Osteoblast (primary cell): Measurements from ENCODE around the gene KIF13A. TPM values are rescaled to one million over a fixed set of nuclear protein-coding genes. Genes with fewer than 3 reads are reported as not detected.
A peak's percentile ranks its signal among the peaks of the same experiment; 100 is the strongest.

Experiments used
- DNase-seq: peaks from one replicate; pipeline ENCODE4 v3.0.0; 2011; ENCODE audit warnings: low spot score, mixed read lengths; ENCODE audit not compliant: insufficient read length; ENCODE audit errors: missing footprints
- H2AFZ ChIP-seq: 2 replicates; pipeline ENCODE4 v1.6.0; 2011; ENCODE audit warnings: mild to moderate bottlenecking, low read length
- H3K27ac ChIP-seq: 2 replicates; pipeline ENCODE4 v1.5.1; 2011; ENCODE audit warnings: mild to moderate bottlenecking, low read depth, low read length, moderate library complexity
- H3K27me3 ChIP-seq: 2 replicates; pipeline ENCODE4 v1.6.0; 2012; ENCODE audit warnings: mild to moderate bottlenecking, control low read depth, inconsistent platforms, low read length, moderate library complexity; ENCODE audit not compliant: insufficient read depth
- H3K36me3 ChIP-seq: 2 replicates; pipeline ENCODE4 v1.5.1; 2011; ENCODE audit warnings: mild to moderate bottlenecking, low read length, control low read depth, moderate library complexity; ENCODE audit not compliant: insufficient read depth
- H3K4me1 ChIP-seq: 2 replicates; pipeline ENCODE4 v1.5.1; 2011; ENCODE audit warnings: mild to moderate bottlenecking, low read length, control low read depth, moderate library complexity; ENCODE audit not compliant: insufficient read depth
- H3K4me2 ChIP-seq: 2 replicates; pipeline ENCODE4 v1.6.0; 2011; ENCODE audit warnings: mild to moderate bottlenecking, low read length; ENCODE audit not compliant: insufficient read depth
- H3K4me3 ChIP-seq: fragments of 200-600 bp; sonication (generic); 3 replicates; pipeline ENCODE4 v1.5.1; 2012; ENCODE audit warnings: mild to moderate bottlenecking, low read length, inconsistent platforms; ENCODE audit not compliant: insufficient read depth
- H3K79me2 ChIP-seq: 2 replicates; pipeline ENCODE4 v1.6.0; 2012; ENCODE audit warnings: mild to moderate bottlenecking, low read length, control low read depth, inconsistent platforms; ENCODE audit not compliant: insufficient read depth
- H3K9me3 ChIP-seq: 2 replicates; pipeline ENCODE4 v1.5.1; 2011; ENCODE audit warnings: low read depth, low read length, control low read depth
- H4K20me1 ChIP-seq: 2 replicates; pipeline ENCODE4 v1.6.0; 2012; ENCODE audit warnings: mild to moderate bottlenecking, low read length, control low read depth; ENCODE audit not compliant: insufficient read depth
- CTCF ChIP-seq: IDR thresholded peaks from 2 replicates; pipeline ENCODE4 v1.5.1; 2011; ENCODE audit warnings: mild to moderate bottlenecking, low read depth, low read length, moderate library complexity; ENCODE audit errors: extremely low read depth
- total RNA-seq: library from RNA; depleted of rRNA; stranded (reverse); fragments of >200 nt; gene quantifications from 2 replicates; pipeline ENCODE4 v1.2.3, GENCODE V29; 2012

The KIF13A gene
- total RNA-seq, 1 donor, result 61.5 TPM

- Histone ChIP-seq H2AFZ (no peak overlapping the region), H3K27ac (peak overlapping the region; percentile 78), H3K9me3 (no peaks in the 10 kb centered on the region), H3K4me3 (no peak overlapping the region), H4K20me1 (no peaks in the 10 kb centered on the region), H3K79me2 (peaks cover 3% of the 10 kb centered on the region), H3K4me1 (peaks cover 75% of the 10 kb centered on the region), H3K27me3 (no peaks in the 10 kb centered on the region), H3K4me2 (no peak overlapping the region), H3K36me3 (no peaks in the 10 kb centered on the region)
- no peak for DNase-seq
- TF ChIP-seq CTCF, result no peak
Measured at GRCh38 chr6:17866876-17867444, 120.5 kb downstream of the KIF13A start.

- H3K27ac ChIP-seq, result peak overlapping the region; percentile 95
- no peak for TF ChIP-seq CTCF
- no peak overlapping the region for H3K4me3 ChIP-seq
- H2AFZ ChIP-seq, result no peak overlapping the region
- no peaks in the 10 kb centered on the region for H3K27me3 ChIP-seq
- DNase-seq, result peak; percentile 76
- H3K79me2 ChIP-seq, result peaks cover 3% of the 10 kb centered on the region
- H3K36me3 ChIP-seq, result no peaks in the 10 kb centered on the region
- no peaks in the 10 kb centered on the region for H4K20me1 ChIP-seq
- H3K9me3 ChIP-seq, result no peaks in the 10 kb centered on the region
- H3K4me2 ChIP-seq, result peak overlapping the region; percentile 37
- H3K4me1 ChIP-seq, result peaks cover 70% of the 10 kb centered on the region
Measured at GRCh38 chr6:17865798-17866725, 121.4 kb downstream of the KIF13A start.

GRCh38 chr6:17865243-17865642 is 122.2 kb downstream of the KIF13A start:
- no peak overlapping the region for H2AFZ ChIP-seq
- peaks cover 65% of the 10 kb centered on the region for H3K4me1 ChIP-seq
- H4K20me1 ChIP-seq, result no peaks in the 10 kb centered on the region
- H3K27ac ChIP-seq, result peak overlapping the region; percentile 95
- no peak overlapping the region for H3K4me3 ChIP-seq
- TF ChIP-seq CTCF, result no peak
- no peak for DNase-seq
- no peaks in the 10 kb centered on the region for H3K36me3 ChIP-seq
- no peaks in the 10 kb centered on the region for H3K9me3 ChIP-seq
- H3K4me2 ChIP-seq, result peak overlapping the region; percentile 37
- no peaks in the 10 kb centered on the region for H3K27me3 ChIP-seq
- peaks cover 3% of the 10 kb centered on the region for H3K79me2 ChIP-seq
